ENCODE measurements around the gene PLCL2.

The PLCL2 gene

DNA sequence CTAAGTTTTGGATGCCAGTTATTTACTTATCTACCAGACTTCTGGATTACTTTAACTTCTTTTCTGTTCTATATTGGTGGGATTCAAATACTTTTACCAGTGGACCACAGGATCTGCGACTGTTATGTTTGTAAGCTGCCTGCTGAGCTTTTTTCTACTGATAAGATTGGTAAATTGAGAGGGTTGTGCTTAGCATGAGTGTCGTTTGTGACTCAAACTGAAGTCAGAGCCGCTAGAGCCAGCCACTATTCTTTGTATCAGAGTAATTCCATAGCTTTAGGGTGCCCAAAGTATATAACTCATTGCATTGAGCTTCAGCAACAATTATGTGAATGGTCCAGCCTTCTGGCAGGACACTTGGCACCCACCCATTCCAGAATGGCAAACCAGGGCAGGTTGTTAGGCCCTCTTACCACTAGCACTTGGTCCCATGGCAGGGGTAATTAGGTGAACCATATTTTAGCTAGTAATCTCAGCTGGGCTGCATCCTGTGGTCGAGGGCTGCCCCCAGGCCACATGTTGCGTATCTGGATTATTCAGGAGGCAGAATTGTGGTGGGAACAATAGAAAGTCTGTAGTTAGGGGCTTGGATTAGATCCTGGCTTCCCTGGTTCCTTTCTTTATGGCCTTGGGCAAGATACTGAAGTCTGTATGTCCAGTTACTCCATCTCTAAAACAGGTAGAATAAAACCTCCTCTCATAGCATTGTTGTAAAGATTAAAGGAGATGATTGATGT lies 6.0 kb downstream of the PLCL2 start:
- DNase-seq (ENCODE audit: low read depth in 2 of 2), result no peak

DNA sequence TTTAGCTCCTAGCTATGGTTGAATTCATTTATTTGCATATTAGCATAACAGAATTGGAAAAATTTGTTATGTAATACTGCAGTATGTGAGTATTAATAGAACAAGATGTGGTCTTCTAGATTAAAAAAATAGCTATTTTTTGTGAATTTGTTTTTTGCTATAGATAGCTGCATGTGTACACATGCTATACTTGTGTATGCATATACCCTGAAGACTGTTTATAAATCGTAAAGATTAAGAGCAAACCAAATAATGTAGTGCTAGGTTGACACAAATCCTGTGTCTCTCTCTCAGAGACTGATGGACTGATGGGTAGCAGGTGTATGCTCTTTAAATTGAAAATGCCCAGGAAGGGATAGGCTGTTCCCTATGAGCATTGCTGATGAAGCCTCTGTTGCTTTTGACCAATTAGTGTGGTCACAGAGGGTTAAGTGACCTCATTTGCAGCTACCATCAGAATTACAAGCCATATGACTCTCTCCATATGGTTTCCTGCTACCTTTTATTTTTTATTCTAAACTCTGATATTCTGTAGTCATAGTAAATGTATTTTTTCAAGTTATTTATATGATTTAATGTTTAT lies 9.0 kb downstream of the PLCL2 start:
- no peak for DNase-seq (ENCODE audit: low read depth in 2 of 2)

DNA sequence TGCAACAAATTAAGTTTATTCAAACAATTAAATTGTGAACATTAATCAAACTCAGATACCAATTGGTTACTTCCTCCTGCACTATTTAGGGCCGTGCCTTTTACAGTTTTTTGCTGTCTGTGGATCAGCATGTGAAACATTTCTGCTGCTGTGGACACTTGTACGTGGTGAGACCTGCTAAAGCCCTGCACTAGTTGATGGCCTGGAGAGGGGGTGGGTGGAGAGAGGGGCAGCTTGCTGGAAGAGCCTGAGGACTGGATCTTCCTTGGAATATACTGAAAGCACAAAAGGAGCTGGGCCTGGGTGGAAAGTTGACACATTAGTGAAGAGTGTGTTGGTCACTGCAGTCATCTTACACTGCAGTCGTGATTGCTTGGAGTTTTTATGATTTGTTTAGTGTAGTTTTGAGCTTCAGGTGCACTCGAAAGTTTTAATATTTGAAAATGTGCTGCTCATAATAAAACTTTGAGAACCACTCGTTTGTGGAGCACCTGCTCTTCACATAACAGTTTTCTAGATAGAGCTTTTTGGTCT lies 11.4 kb downstream of the PLCL2 start:
- DNase-seq (ENCODE audit: low read depth in 2 of 2), result no peak

DNA sequence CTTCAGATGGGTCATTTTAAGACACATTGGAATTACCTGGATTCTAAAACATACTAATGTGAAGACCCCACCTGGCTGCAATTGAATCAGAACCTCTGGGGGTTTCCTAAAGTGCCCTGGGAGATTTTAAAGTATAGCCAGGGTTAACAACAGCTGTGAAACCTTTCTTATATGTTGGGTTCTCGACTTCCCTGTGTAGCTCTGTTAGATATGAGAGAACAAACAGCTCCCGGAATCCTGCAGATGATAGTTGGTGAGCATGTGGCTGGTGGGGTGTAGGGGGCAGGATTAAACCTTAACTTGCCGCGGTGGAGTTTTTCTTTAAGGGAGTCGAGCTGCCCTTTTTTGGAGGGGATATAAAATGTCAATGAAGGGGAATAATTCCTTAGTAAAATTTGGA lies 12.1 kb downstream of the PLCL2 start:
- DNase-seq (ENCODE audit: low read depth in 2 of 2), result no peak

DNA sequence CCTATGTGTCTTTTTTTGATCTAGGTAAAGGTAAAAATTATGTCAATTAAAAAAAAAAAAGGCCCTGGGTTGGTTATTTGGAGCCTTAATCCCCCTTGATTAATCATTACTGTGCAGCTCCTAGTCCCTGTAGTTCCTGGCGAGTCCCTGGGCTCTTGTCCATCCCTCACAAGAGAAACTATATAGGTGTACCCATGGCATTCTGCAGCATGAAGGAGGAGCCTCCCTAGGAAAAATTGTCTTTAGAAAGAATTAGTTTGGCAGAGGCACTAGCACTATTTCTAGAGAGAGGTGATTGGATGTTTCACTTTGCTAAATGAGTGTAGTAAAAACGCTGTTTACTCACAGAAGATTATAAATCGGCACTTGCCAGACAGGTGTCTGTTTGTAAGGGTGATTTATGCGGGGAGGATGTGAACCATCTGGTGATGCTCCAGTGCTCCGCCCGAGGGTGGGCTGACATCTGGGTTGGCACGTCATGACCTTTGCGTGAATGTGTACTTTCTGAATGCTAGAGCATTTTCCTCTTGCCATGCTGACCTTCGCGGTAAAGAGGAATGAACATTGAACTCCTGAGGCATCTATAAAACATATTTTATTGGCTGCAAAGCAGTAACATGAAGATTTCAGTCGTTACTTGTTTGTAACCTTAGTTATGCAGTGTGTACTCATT lies 12.6 kb downstream of the PLCL2 start:
- no peak for DNase-seq (ENCODE audit: low read depth in 2 of 2)

DNA sequence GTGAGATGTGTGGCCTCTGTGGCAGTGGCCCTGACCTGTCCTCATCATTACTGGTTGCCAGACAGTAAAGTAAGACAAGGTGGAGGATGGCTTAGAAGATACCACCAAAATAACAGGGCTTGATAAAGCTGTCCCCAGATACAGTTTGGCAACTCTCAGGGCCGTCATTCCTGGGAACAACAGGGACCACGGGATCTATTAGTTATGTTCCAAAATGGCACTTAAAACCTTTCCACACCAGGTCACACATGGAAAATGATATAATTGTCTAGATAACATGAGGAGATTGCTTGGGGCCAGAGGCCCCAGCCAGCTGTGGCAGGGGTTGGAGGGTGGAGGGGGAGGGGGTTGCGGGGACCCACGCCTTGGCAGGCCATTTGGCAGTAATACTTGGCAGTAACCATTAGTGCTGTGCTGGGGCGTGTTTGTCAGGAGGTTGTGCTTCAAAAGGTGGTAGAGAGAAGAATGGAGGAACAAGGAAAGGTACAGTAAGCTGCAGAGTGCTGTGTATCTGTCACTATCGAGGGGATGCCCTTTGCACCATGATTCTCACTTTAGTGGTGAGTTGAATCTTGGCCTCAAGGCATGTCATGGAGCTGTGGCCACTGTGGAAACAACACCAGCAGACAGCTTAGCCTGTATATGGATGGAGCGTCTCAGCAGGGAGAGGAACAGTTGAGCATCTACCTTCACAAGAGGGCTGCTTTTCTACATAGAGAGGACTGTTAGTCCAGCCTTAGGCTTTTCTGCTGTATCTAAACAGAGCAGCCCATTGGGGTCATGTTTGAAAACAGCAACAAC lies 14.0 kb downstream of the PLCL2 start:
- no peak for DNase-seq (ENCODE audit: low read depth in 2 of 2)

DNA sequence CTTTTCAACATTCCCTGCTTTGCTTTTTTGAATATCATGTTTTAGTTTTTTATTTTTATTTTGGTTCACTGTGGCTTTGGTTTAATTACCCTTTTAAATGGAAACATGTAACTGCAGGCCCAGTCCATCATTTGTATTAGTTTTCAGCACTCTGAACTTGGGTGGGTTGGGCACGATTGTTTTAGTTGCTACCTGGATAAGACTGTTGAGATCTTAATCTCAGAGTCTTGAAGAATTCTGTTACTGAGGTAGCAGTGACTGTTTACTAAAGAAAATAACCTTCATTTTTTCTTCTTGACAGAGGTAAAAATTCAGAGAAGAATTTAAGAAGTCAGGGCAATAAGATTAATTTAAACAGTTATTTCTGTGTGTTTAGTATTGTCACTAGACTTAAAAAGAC lies 15.2 kb downstream of the PLCL2 start:
- DNase-seq (ENCODE audit: low read depth in 2 of 2), result no peak

DNA sequence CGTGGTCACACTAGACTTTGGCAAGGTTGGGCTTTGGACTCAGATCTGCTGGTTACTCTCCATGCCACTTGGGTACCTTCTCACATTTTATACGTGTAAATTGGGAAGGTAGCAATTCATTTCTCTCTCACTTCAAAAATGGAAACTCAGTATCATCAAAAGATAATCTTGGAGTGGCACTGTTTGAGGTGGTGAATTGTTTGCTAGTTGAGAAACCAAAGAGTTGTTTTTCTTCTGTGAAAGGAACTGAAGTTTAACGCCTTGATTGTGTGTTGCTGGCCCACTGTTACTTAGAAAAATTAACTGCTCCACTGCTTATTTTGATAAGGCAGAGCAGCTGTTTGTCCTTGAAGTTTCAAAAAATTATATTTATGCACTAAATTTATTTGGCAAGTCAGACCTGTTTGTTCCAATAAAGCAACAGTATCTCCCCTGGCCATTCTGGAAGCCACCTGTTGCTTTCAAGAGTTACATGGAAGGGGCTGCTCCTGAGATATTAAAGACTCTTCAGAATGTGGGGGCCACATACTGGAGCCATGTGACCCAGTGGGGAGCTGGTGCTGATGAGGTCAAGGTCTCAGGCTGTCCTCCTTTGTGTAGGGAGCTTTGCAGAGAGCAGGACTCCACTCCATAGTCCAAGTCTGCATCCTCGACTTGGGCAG lies 16.2 kb downstream of the PLCL2 start:
- no peak for DNase-seq (ENCODE audit: low read depth in 2 of 2)

DNA sequence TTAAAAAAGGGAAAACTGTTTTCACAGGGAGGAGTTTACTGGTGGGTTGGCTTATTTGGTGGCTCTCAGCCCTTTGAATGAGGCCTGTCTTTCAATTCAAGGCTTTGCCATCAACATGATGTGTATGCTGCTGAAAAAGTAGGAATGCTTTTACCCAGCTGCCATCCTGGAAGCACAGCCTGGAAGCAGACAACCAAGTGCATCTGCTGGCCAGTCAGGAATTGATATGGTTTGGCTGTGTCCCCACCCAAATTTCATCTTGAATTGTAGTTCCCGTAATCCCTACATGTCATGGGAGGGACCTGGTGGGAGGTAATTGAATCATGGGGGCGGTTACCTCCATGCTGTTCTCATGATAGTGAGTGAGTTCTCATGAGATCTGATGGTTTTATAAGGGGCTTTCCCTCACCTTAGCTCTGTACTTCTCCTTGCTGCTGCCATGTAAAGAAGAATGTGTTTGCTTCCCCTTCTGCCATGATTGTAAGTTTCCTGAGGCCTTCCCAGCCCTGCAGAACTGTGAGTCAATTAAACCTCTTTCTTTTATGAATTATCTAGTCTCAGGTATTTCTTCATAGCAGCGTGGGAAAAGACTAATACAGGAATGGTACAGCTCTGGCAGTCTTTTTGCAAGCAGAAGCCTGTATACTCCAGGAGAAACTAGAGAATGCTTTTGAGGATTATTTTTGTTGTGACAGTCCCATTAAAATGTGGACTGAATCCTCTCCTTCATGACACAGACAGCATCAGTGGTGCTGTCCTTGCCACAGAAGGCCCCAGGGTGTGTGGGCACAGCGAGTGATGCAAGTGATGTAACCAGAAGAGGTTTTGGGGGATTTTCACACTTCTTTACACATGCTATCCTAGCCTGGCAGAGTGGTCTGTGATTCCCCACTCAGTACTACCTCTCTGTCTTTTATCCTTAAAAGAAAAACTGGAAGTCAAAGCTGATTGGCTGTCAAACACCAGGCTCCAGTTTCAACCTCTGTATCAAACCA lies 20.0 kb downstream of the PLCL2 start:
- DNase-seq (ENCODE audit: low read depth in 2 of 2), result no peak

DNA sequence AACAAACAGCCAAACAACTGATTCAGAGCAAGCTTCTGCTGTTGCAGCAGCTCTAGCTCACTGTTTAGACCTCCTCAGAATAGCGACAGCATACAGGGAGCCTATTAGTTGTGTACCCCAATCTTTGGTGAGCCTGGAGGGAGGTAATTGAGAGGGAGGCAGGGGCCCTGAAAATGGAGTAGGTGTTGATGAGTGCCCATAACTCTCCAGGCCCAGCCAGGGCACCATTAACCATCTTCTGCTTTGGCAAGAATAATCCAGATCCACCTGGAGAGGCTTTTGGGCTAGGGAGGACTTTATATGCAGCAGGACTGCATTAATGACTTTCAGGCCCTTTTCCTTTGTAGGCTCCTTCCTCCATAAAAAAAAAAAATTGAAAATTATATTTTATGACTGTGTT lies 20.9 kb downstream of the PLCL2 start:
- no peak for DNase-seq (ENCODE audit: low read depth in 2 of 2)

DNA sequence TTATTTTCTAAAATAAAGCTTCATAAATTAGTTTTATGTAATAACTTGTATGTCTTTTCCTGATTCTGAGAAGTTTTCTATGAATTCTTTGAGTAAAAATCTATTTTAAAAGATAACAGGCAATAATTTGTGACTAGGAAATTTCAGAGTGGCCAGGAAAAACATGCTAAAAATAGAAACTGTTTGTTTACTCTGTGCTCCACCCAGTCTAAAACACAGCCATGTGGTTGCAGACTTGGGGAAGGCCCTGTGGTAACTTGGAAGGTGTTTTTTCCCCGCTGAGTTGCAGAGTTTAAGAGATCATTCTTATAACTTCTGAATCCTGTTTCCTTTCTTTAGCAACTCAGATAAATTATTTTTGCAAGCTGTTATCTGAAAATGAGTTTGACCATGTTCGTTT lies 21.9 kb downstream of the PLCL2 start:
- no peak for DNase-seq (ENCODE audit: low read depth in 2 of 2)

DNA sequence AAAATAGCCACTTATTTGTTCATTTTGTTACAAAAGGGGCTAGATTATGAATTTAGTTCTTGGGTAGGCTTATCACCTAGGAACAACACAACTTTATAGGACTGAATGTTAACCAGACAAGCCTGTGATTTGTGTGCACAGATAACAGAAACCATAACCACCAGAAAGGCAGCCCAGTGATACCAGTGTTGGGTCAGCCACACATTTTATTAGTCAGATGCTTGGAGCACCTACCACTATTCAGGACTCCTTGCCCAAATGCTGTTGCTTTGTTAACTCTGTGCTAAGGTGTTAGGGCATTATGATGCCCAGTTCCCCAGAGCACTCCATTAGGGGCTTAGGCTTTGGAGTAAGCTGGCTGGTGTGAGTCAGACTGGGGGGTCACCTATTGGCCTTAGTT lies 22.5 kb downstream of the PLCL2 start:
- no peak for DNase-seq (ENCODE audit: low read depth in 2 of 2)

DNA sequence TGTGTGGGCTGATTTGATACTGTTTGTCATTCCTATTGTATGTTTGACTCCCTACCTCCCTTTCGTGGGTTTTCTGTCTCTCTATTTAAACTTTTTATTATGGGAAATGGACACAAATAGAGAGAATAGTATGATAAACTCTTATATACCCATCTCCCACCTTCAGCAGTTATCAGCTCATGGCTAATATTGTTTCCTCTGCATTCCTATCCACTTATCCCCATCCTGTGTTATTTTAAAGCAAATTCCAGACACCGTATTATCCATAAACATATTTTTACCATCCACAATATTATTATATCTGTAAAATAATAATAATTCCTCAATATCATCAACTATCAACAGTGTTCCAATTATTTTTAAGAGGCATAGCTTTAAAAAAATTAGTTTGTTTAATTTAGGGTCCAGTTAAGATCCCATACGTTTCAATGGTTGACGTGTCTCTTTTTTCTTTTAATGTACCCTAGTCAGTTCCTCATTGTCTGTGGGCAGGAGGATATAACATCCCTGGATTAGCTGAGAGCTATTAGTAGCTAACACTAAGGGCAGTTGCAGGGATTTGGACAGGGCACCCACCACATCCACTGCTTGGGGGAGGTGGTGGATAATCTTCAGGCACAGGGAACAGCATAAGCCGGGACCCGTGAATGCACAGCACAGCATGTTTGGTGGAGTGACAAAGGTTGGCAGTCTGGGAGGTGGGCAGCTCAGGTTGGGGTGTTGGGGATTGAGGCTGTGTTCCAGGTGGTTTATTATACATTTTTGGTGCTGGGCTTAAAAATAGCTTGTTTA lies 23.5 kb downstream of the PLCL2 start:
- DNase-seq (ENCODE audit: low read depth in 2 of 2), result no peak

DNA sequence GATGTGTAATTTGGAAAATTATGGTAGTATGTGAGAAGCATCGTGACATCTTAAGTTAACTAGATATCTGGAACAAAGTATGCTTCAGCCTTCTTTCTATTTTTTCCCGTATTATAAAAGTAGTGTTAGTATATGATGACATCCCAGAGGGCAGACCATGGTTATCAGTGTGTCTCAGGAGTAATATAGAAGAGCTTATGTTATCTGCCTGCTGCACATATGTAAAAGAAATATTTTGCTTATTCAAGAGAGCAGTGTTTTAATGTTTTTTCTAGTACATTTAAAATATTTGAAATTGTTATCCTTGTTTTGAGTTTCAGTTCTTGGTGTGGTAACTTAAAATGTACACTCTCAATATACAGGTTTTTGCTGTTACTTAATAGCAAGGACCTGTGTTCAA lies 24.1 kb downstream of the PLCL2 start:
- DNase-seq (ENCODE audit: low read depth in 2 of 2), result no peak

DNA sequence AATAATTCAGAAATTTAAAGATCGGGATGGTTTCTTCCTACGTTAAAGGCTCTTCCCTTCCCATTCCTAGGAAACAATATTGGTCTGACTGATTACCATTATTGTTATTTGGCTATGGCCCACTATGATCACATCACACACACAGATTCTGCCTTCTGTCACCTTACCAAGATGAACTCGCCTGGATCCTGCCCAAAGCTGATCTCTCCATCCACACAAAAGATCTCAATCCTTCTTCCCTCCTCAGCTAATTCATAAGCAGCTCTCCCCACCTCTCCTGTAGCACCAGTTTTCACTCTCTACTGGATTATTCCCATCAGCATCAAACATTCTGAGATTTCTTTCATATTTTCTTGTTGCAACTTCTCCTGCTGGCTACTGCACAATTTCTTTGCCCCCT lies 25.0 kb downstream of the PLCL2 start:
- DNase-seq (ENCODE audit: low read depth in 2 of 2), result no peak

DNA sequence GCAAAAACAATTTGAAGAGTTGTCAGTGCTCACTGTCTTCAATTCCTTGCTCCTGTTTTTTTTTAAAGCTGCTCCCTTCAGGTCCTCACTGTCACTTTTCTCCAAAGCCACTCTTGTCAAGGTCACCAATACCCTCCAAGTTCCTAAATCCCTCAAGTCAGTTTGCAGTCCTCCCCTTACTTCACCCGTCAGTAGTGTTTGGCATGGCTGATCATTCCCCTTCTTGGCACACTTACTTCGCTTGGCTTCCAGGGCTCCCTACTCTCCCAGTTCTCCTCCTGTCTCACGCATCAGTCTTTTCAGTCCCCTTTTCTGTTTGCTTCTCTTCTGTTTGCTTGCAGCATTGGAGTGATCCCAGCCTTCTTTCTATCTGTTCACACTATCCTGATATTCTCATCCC lies 25.5 kb downstream of the PLCL2 start:
- DNase-seq (ENCODE audit: low read depth in 2 of 2), result no peak

DNA sequence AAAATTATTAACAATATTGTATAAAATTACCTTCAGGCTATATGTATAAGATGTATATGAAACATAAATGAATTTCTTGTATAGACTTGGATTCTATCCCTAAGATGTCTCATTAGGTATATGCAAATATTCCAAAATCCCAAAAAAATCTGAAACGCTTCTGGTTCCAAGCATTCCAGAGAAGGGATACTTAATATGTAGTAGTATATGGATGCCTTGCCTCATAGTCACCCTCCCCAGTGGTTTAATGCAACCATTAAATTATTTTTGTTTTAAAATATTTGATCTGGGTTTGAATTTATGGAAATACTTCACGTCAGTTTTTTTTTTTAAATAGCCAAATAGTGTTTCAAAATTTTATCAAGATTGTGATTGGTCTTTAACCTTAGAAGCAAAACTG lies 27.2 kb downstream of the PLCL2 start:
- no peak for DNase-seq (ENCODE audit: low read depth in 2 of 2)

DNA sequence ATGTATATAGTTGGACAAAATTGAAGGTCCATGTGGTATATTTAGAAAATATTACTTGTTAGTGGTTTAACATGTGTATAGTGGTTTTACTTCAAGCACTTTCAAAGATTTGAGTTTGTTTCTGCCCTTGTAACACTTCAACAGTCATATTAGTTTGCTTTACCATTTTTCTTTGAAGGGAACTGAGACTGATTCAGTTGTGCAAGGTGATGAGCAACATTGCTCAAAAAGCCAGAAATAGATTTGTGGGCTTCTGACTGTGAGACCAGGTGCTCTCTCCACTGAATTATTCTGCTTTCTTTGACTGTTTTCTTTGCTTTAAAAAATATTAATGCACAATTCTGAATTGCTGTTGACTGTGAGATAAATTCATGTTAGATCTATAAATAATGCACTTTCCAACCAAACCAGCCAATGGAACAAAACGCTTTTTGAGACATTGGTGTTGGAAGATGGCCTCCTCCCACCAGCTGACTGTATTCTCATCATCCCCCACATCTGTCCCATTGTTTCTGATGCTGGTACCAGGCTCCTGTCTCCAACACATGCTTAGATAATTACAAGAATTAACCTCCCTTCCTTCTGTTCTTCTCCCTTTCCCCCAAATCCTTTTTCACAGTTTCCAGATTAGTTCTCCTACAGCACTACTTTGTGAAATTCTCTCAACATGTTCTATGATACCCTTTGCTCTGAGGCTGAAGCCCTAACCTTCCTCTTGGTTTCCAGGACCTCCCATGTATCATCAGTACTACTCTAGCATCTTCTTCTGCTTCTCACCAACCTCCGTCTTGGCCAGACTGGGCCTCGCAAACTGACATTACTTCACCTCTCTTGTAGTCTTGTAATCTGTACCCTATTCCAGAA lies 27.9 kb downstream of the PLCL2 start:
- no peak for DNase-seq (ENCODE audit: low read depth in 2 of 2)

DNA sequence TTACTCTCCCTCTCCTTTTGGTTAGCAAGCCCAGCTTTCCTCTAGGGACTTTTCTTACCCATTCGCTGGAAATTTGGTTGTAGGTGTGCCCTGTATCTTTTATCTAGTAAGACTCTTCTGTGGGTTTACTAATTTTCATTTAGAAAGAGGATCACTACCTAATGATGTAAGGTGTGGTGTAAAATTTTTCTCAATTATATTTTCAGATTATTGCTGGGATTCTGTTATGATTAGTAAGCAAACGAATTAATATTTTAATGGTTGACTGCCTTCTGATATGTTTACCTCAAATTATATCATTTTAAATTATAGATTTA lies 28.5 kb downstream of the PLCL2 start:
- no peak for DNase-seq (ENCODE audit: low read depth in 2 of 2)

All from stimulated activated CD8-positive, alpha-beta memory T cell treated with anti-CD3 and anti-CD28 coated beads, Interleukin-2, amount 100 ng/mL, for 1 hour (primary cell).